G401 (cell line): ENCODE data around the gene VRK2. TPM values are rescaled to one million over a fixed set of nuclear protein-coding genes. Genes with fewer than 3 reads are reported as not detected.

Experiments
- DNase-seq: peaks from one replicate; pipeline ENCODE4 v3.0.0-alpha.2; 2015; ENCODE audit warnings: low spot score
- in situ Hi-C: cut with HindIII; loops from 2 replicates; pipeline ENCODE4 v1.10.0; 2016; ENCODE audit warnings: low sequenced_read_pairs, mixed read lengths
- total RNA-seq: library from RNA; depleted of rRNA; stranded (reverse); fragments of >200 nt; shearing (Covaris generic); gene quantifications from 2 replicates; pipeline ENCODE4 v1.2.3, GENCODE V29; 2014; rRNA removed

The VRK2 gene
- total RNA-seq, 1 experiment from 2014 or later, result 20.6 TPM

GRCh38 chr2:58203018-58203417, 156.4 kb downstream of the VRK2 start:
- in situ Hi-C loops, result no loop called here
- DNase-seq, result no peak

GRCh38 chr2:58204195-58204959, 157.8 kb downstream of the VRK2 start:
- in situ Hi-C loops, result no loop called here
- DNase-seq, result no peak

- in situ Hi-C loops, result no loop called here
Observed at GRCh38 chr2:58206785-58207184, 160.2 kb downstream of the VRK2 start.

GRCh38 chr2:58207189-58207588, 160.6 kb downstream of the VRK2 start:
- in situ Hi-C loops, result no loop called here
- no peak for DNase-seq

More at GRCh38 chr2:58206785-58207184, 160.2 kb downstream of the VRK2 start:
- no peak for DNase-seq

Other genes with a start within 250 kb of the VRK2 start
- 31.6 and 40.5 TPM in 2 replicates for gene FANCL, start 194.5 kb downstream of the VRK2 start, total RNA-seq